HepG2 (cell line): Measurements from ENCODE around the gene PCNA. TPM values are rescaled to one million over a fixed set of nuclear protein-coding genes. Genes with fewer than 3 reads are reported as not detected.

Experiments
- ARNTL ChIP-seq: sonication (generic); formaldehyde crosslinking; IDR thresholded peaks from 2 replicates; pipeline ENCODE4 v1.4.0; 2020; ENCODE audit warnings: mild to moderate bottlenecking, missing genetic modification reagents
- ATF7-NPFF ChIP-seq: sonication (generic); formaldehyde crosslinking; IDR thresholded peaks from 2 replicates; pipeline ENCODE4 v1.8.1; 2023; ENCODE audit warnings: mild to moderate bottlenecking, low read depth, missing genetic modification reagents, moderate library complexity
- EEA1 ChIP-seq: sonication (generic); formaldehyde crosslinking; IDR thresholded peaks from 2 replicates; pipeline ENCODE4 v1.5.1; 2020; ENCODE audit warnings: mild to moderate bottlenecking, missing genetic modification reagents, borderline replicate concordance
- HDAC2 ChIP-seq: sonication (generic); formaldehyde crosslinking; IDR thresholded peaks from 2 replicates; pipeline ENCODE4 v1.4.0; 2020; ENCODE audit warnings: missing genetic modification reagents
- MIXL1 ChIP-seq: IDR thresholded peaks from 2 replicates; pipeline ENCODE4 v1.6.1; 2016
- MXD4 ChIP-seq: IDR thresholded peaks from 2 replicates; pipeline ENCODE4 v1.6.1; 2016; ENCODE audit warnings: mild to moderate bottlenecking, missing biosample characterization, missing genetic modification reagents
- NFE2L1 ChIP-seq: sonication (generic); formaldehyde crosslinking; IDR thresholded peaks from 2 replicates; pipeline ENCODE4 v1.4.0; 2020; ENCODE audit warnings: missing genetic modification reagents, mild to moderate bottlenecking, borderline replicate concordance
- POLR2A ChIP-seq, 2 experiments: IDR thresholded peaks; 2 replicates each; pipeline ENCODE4 v1.6.1; 2011; ENCODE audit warnings: low read depth in 2 of 2, low read length in 2 of 2, mild to moderate bottlenecking in 1 of 2, moderate library complexity in 1 of 2; ENCODE audit not compliant: insufficient read depth in 1 of 2
- ZFP41 ChIP-seq: sonication (generic); formaldehyde crosslinking; IDR thresholded peaks from 2 replicates; pipeline ENCODE4 v1.4.0; 2020; ENCODE audit warnings: mild to moderate bottlenecking, missing genetic modification reagents, borderline replicate concordance
- ZMYM3 ChIP-seq: sonication (generic); formaldehyde crosslinking; IDR thresholded peaks from 2 replicates; pipeline ENCODE4 v1.5.1; 2020; ENCODE audit warnings: mild to moderate bottlenecking, missing genetic modification reagents
- ZNF121 ChIP-seq: sonication (generic); formaldehyde crosslinking; IDR thresholded peaks from 2 replicates; pipeline ENCODE4 v1.5.0; 2020; ENCODE audit warnings: mild to moderate bottlenecking, missing genetic modification reagents
- ZNF564 ChIP-seq: sonication (generic); formaldehyde crosslinking; IDR thresholded peaks from 2 replicates; pipeline ENCODE4 v1.8.1; 2023; ENCODE audit warnings: mild to moderate bottlenecking, missing genetic modification reagents
- ZNF569 ChIP-seq: sonication (generic); formaldehyde crosslinking; IDR thresholded peaks from 2 replicates; pipeline ENCODE4 v1.5.0; 2020; ENCODE audit warnings: mild to moderate bottlenecking, missing genetic modification reagents, moderate library complexity, borderline replicate concordance
- ZNF713 ChIP-seq: sonication (generic); formaldehyde crosslinking; IDR thresholded peaks from 2 replicates; pipeline ENCODE4 v1.4.0; 2020; ENCODE audit warnings: mild to moderate bottlenecking, missing genetic modification reagents
- ZNF776 ChIP-seq: sonication (generic); formaldehyde crosslinking; IDR thresholded peaks from 2 replicates; pipeline ENCODE4 v1.4.0; 2020; ENCODE audit warnings: mild to moderate bottlenecking, missing genetic modification reagents
- polyA plus RNA-seq, 8 experiments: library from polyadenylated mRNA; depleted of rRNA in 3 of 8; stranded (reverse) in 7 of 8; unstranded in 1 of 8; fragments of >200 nt; fragmentation: Illumina TruSeq in 4 of 8; extraction: Trizol in 4 of 8; gene quantifications; 2 replicates each; pipeline versions ENCODE4 v1.2.1 to v1.2.3, GENCODE V29; 2011 to 2016; ENCODE audit warnings: low read depth in 4 of 8, missing spikeins in 1 of 8, mixed read lengths in 1 of 8; ENCODE audit not compliant: insufficient read depth in 1 of 8
- total RNA-seq, 5 experiments: library from RNA; depleted of rRNA; stranded (reverse); fragments of >200 nt; fragmentation: Illumina TruSeq; extraction: Trizol; gene quantifications; 2 replicates each; pipeline ENCODE4 v1.2.3, GENCODE V29; 2016; ENCODE audit warnings: low read depth in 1 of 5
- TF ChIP-seq, protein P1 (sequence below): IDR thresholded peaks from 2 replicates; pipeline ENCODE4 v1.6.1; 2012; ENCODE audit warnings: low read length, improper control_type of control experiment
- TF ChIP-seq, protein P2 (sequence below): sonication (generic); formaldehyde crosslinking; IDR thresholded peaks from 2 replicates; pipeline ENCODE4 v1.4.0; 2020; ENCODE audit warnings: missing genetic modification reagents
- TF ChIP-seq, protein P3 (sequence below), 2 experiments: IDR thresholded peaks; 2 replicates each; pipeline ENCODE4 v1.6.1; 2011 to 2012; ENCODE audit warnings: low read length in 2 of 2, borderline replicate concordance in 1 of 2, low read depth in 1 of 2, mild to moderate bottlenecking in 1 of 2, moderate library complexity in 1 of 2
- TF ChIP-seq, protein P4 (sequence below): sonication (generic); formaldehyde crosslinking; IDR thresholded peaks from 2 replicates; pipeline ENCODE4 v1.4.0; 2020; ENCODE audit warnings: missing genetic modification reagents
- TF ChIP-seq, protein P5 (sequence below): sonication (generic); formaldehyde crosslinking; IDR thresholded peaks from 2 replicates; pipeline ENCODE4 v1.4.0; 2020; ENCODE audit warnings: mild to moderate bottlenecking, missing genetic modification reagents

Gene PCNA
- total and polyA plus RNA-seq, 2 of the 13 experiments (the other 11 are each of a cell fraction or from before 2014, with no cell fraction given) = 229 to 655 TPM

DNA sequence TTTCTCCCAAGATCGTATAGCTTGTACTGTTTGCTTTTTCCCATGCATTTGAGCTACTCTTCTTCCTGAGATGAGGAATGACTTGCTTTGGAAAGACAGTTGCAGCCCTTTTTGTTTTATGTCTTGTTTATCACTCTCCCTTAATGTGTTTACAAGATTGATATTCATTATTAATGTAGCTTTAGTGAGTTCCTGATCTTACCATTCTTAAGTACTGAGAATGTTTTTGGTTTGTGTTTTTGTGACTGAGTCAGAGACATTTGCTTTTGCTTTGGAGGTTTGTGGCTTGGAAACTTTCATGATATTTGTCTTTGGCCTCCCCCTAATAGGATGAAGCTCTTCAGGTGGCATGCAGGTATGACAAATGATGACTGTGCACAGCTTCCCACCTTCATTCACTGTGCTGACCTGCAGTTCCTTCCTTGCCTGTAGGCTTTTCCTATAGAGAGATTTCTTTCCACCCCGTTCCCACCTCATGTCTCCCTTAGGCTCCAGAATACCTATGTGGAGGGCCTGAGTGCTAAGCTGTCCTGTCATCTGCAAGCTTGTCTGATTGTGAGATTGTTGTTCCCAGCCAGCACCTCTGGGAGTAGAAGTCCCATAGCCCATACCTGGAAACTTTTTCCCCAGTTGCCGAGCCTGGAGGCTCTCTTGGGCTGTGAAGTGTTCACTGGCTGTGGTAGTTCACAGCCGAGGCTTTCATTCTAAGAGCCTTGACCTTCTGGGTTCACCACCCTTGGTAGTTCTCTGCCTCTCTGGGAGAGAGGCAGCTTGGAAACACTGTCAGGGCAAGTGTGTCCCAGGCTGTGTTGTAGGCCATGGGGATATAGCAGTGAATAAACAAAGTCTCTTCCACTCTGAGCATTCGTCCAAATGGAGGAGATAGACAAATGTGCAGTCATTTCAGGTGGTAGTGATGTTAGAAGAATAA is 34.1 kb upstream of the PCNA start (continued):
- TF ChIP-seq, protein P1, sequence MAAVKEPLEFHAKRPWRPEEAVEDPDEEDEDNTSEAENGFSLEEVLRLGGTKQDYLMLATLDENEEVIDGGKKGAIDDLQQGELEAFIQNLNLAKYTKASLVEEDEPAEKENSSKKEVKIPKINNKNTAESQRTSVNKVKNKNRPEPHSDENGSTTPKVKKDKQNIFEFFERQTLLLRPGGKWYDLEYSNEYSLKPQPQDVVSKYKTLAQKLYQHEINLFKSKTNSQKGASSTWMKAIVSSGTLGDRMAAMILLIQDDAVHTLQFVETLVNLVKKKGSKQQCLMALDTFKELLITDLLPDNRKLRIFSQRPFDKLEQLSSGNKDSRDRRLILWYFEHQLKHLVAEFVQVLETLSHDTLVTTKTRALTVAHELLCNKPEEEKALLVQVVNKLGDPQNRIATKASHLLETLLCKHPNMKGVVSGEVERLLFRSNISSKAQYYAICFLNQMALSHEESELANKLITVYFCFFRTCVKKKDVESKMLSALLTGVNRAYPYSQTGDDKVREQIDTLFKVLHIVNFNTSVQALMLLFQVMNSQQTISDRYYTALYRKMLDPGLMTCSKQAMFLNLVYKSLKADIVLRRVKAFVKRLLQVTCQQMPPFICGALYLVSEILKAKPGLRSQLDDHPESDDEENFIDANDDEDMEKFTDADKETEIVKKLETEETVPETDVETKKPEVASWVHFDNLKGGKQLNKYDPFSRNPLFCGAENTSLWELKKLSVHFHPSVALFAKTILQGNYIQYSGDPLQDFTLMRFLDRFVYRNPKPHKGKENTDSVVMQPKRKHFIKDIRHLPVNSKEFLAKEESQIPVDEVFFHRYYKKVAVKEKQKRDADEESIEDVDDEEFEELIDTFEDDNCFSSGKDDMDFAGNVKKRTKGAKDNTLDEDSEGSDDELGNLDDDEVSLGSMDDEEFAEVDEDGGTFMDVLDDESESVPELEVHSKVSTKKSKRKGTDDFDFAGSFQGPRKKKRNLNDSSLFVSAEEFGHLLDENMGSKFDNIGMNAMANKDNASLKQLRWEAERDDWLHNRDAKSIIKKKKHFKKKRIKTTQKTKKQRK = no peak
- TF ChIP-seq ZNF776 (CRISPR knock-in tag) (no peak), ZFP41 (CRISPR knock-in tag) (no peak), ZMYM3 (CRISPR knock-in tag) (peak; percentile 62; the same call in 1 of the 2 replicates), MXD4 (CRISPR knock-in tag) (no peak), POLR2A (IDR thresholded peaks at IDR 0.05; ENCODE audit: insufficient read depth in 1 of 2, low read depth in 2 of 2, low read length in 2 of 2) (no peak), NFE2L1 (CRISPR knock-in tag) (no peak), HDAC2 (0 out of 2 replicates have a peak, but pooled peaks have one; percentile 21), ATF7-NPFF (CRISPR knock-in tag) (no peak), ZNF564 (CRISPR knock-in tag) (no peak), ZNF569 (no peak), ARNTL (0 out of 2 replicates have a peak, but pooled peaks have one; percentile 46), EEA1 (no peak), ZNF121 (CRISPR knock-in tag) (no peak), MIXL1 (CRISPR knock-in tag) (no peak), ZNF713 (CRISPR knock-in tag) (no peak)
- TF ChIP-seq, protein P2, sequence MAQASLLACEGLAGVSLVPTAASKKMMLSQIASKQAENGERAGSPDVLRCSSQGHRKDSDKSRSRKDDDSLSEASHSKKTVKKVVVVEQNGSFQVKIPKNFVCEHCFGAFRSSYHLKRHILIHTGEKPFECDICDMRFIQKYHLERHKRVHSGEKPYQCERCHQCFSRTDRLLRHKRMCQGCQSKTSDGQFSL (CRISPR knock-in tag) = no peak
- TF ChIP-seq, protein P3, sequence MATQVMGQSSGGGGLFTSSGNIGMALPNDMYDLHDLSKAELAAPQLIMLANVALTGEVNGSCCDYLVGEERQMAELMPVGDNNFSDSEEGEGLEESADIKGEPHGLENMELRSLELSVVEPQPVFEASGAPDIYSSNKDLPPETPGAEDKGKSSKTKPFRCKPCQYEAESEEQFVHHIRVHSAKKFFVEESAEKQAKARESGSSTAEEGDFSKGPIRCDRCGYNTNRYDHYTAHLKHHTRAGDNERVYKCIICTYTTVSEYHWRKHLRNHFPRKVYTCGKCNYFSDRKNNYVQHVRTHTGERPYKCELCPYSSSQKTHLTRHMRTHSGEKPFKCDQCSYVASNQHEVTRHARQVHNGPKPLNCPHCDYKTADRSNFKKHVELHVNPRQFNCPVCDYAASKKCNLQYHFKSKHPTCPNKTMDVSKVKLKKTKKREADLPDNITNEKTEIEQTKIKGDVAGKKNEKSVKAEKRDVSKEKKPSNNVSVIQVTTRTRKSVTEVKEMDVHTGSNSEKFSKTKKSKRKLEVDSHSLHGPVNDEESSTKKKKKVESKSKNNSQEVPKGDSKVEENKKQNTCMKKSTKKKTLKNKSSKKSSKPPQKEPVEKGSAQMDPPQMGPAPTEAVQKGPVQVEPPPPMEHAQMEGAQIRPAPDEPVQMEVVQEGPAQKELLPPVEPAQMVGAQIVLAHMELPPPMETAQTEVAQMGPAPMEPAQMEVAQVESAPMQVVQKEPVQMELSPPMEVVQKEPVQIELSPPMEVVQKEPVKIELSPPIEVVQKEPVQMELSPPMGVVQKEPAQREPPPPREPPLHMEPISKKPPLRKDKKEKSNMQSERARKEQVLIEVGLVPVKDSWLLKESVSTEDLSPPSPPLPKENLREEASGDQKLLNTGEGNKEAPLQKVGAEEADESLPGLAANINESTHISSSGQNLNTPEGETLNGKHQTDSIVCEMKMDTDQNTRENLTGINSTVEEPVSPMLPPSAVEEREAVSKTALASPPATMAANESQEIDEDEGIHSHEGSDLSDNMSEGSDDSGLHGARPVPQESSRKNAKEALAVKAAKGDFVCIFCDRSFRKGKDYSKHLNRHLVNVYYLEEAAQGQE (IDR thresholded peaks at IDR 0.05; ENCODE audit: borderline replicate concordance in 1 of 2, low read depth in 1 of 2, low read length in 2 of 2) = no peak
- TF ChIP-seq, protein P4, sequence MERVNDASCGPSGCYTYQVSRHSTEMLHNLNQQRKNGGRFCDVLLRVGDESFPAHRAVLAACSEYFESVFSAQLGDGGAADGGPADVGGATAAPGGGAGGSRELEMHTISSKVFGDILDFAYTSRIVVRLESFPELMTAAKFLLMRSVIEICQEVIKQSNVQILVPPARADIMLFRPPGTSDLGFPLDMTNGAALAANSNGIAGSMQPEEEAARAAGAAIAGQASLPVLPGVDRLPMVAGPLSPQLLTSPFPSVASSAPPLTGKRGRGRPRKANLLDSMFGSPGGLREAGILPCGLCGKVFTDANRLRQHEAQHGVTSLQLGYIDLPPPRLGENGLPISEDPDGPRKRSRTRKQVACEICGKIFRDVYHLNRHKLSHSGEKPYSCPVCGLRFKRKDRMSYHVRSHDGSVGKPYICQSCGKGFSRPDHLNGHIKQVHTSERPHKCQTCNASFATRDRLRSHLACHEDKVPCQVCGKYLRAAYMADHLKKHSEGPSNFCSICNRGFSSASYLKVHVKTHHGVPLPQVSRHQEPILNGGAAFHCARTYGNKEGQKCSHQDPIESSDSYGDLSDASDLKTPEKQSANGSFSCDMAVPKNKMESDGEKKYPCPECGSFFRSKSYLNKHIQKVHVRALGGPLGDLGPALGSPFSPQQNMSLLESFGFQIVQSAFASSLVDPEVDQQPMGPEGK (CRISPR knock-in tag) = 0 out of 2 replicates have a peak, but pooled peaks have one; percentile 2
- TF ChIP-seq, protein P5, sequence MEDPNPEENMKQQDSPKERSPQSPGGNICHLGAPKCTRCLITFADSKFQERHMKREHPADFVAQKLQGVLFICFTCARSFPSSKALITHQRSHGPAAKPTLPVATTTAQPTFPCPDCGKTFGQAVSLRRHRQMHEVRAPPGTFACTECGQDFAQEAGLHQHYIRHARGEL (CRISPR knock-in tag) = no peak
